ENCODE measurements around the gene TRIM13.
A peak's percentile ranks its signal among the peaks of the same experiment; 100 is the strongest.
"Not testable (repeated sequence)": the region's sequence is repeated elsewhere in the genome, so short reads cannot be mapped to it uniquely, and the experiment has no call there.

Gene TRIM13, protein sequence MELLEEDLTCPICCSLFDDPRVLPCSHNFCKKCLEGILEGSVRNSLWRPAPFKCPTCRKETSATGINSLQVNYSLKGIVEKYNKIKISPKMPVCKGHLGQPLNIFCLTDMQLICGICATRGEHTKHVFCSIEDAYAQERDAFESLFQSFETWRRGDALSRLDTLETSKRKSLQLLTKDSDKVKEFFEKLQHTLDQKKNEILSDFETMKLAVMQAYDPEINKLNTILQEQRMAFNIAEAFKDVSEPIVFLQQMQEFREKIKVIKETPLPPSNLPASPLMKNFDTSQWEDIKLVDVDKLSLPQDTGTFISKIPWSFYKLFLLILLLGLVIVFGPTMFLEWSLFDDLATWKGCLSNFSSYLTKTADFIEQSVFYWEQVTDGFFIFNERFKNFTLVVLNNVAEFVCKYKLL

DNA sequence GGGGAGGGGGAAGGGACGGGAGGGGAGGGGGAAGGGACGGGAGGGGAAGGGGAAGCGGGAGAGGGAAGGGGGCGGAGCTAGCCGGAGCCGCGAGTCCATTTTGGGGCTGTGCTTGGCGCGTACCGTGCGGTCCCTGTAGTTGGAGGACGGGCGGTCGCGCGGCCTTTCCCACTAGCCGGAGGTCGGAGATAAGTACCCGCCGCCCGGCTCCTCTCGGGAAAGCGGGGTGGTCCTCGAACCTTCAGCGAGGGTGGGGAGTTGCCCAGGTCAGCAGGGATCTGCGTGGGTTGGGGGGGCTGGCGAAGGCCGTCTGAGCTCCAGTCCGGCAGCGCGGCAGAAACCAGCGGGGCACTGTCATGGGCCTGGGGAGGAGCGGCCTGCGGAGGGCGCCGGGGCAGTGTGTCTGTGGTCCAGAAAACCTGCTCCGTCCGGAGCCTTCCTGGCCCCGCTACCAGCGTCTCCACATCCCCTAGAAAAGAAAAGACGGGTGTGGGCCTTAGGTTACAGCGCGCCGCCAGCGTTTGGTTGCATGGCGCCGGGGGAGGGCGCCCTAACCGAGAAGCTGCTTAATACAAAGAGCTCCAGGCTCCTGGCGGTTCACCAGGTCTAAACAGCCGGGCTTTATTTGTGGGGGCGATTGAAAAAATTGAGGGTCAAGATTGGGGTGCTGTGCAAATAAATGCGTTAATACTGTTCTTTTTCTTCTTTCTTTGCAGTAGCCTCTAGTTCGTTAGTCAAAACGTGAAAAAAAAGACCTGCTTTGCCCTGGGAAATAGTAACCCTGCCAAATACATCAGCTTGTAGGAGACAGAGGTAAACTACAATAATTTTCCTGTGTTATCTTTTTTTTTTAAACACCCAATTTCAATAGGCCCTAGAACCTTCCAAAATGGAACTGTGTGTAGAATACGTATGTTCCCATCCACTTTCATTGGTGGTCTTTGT is at the start of gene TRIM13:
Gene TRIM13, plus strand, starts transcription at position 92 of the 945 bp plus-strand sequence. CDS start 14,899 bp downstream, outside the sequence.
- peak; percentile 88 for TF ChIP-seq CTCF (IDR thresholded peaks at IDR 0.05; ENCODE audit: insufficient read depth, low read length, poor library complexity, severe bottlenecking)
- no peaks in the 10 kb centered on the region for H3K27me3 ChIP-seq (replicated peaks; ENCODE audit: control insufficient read depth, insufficient read depth, low read length)
- peak; percentile 90 for DNase-seq (ENCODE audit: extremely low read depth, insufficient read length)
- peak within 1 kb of the TSS; percentile 66 for H3K4me3 ChIP-seq (replicated peaks; ENCODE audit: low read depth, low read length)
- H3K36me3 ChIP-seq (ENCODE audit: control insufficient read depth, insufficient read depth, low read length): no peaks in the 10 kb centered on the region

- DNase-seq (ENCODE audit: extremely low read depth, insufficient read length); H3K36me3 ChIP-seq (ENCODE audit: control insufficient read depth, insufficient read depth, low read length); H3K4me3 ChIP-seq (replicated peaks; ENCODE audit: low read depth, low read length); H3K27me3 ChIP-seq (replicated peaks; ENCODE audit: control insufficient read depth, insufficient read depth, low read length): not testable (repeated sequence)
Measured at GRCh38 chr13:49948777-49949270, 48.0 kb upstream of the TRIM13 start.

DNA sequence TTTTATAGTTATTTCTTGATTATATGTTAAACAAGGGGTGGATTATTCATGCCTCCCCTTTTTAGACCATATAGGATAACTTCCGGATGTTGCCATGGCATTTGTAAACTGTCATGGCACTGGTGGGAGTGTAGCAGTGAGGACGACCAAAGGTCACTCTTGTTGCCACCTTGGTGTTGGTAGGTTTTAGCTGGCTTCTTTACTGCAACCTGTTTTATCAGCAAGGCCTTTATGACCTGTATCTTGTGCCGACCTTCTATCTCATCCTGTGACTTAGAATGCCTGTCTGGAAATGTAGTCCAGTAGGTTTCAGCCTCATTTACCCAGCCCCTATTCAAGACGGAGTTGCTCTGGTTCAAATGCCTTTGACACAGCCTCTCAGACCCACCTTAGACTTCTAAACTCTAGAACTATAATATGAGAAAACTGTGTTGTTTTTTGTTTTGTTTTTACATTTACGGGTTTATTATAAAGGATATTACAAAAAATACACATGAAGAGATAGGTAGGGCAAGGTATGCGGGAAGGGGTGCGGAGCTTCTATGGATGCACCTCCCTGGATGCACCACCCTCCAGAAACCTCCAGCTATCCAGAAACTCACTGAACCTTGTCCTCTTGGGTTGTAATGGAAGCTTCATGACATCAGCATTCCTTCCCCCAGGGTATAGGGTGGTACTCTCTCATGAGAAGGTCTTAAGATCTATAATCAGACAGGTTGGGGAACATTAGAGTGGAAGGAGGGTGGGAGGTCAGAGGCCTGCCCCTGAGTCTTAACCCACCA is 44.9 kb upstream of the TRIM13 start:
- Histone ChIP-seq H3K36me3 (ENCODE audit: control insufficient read depth, insufficient read depth, low read length) (no peaks in the 10 kb centered on the region), H3K4me3 (replicated peaks; ENCODE audit: low read depth, low read length) (no peak overlapping the region), H3K27me3 (replicated peaks; ENCODE audit: control insufficient read depth, insufficient read depth, low read length) (no peaks in the 10 kb centered on the region)
- DNase-seq (ENCODE audit: extremely low read depth, insufficient read length): no peak
- no peak for TF ChIP-seq CTCF (IDR thresholded peaks at IDR 0.05; ENCODE audit: insufficient read depth, low read length, poor library complexity, severe bottlenecking)

DNA sequence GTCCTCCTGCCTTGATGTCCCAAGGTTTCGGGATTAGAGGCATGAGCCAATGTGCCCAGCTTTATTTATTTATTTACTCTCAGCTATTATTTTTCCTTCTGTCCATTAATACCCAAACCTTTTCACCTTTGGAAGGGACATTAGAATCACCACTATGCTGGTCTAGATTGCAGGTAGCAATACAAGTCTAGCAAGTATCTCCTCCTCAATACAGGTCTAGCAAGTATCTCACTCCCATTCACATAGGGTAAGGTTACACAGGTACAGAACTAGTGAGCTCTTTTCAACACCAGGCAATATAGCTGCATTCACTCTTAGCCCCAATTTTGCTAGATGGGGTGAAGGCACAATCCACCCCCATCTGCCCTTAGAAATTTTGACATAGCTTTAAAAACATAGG is 43.3 kb upstream of the TRIM13 start:
- Histone ChIP-seq H3K4me3 (replicated peaks; ENCODE audit: low read depth, low read length) (no peak overlapping the region), H3K36me3 (ENCODE audit: control insufficient read depth, insufficient read depth, low read length) (no peaks in the 10 kb centered on the region), H3K27me3 (replicated peaks; ENCODE audit: control insufficient read depth, insufficient read depth, low read length) (no peaks in the 10 kb centered on the region)
- TF ChIP-seq CTCF (IDR thresholded peaks at IDR 0.05; ENCODE audit: insufficient read depth, low read length, poor library complexity, severe bottlenecking): no peak
- DNase-seq (ENCODE audit: extremely low read depth, insufficient read length): no peak

- no peak for DNase-seq (ENCODE audit: extremely low read depth, insufficient read length)
Measured at GRCh38 chr13:49954674-49955455, 42.0 kb upstream of the TRIM13 start.

More at GRCh38 chr13:49954674-49955455, 42.0 kb upstream of the TRIM13 start:
- H3K36me3 ChIP-seq (ENCODE audit: control insufficient read depth, insufficient read depth, low read length): no peaks in the 10 kb centered on the region
- no peaks in the 10 kb centered on the region for H3K27me3 ChIP-seq (replicated peaks; ENCODE audit: control insufficient read depth, insufficient read depth, low read length)
- H3K4me3 ChIP-seq (replicated peaks; ENCODE audit: low read depth, low read length): no peak overlapping the region
- no peak for TF ChIP-seq CTCF (IDR thresholded peaks at IDR 0.05; ENCODE audit: insufficient read depth, low read length, poor library complexity, severe bottlenecking)
